Karpas-422 (cell line): ENCODE measurements around the gene GALNT6. TPM values are rescaled to one million over a fixed set of nuclear protein-coding genes. Genes with fewer than 3 reads are reported as not detected.

Experiments used
- DNase-seq: peaks from one replicate; pipeline ENCODE4 v3.0.0-alpha.2; 2015
- H2AFZ ChIP-seq: fragments of 200-600 bp; sonication (generic); 2 replicates; pipeline ENCODE4 v1.6.1; 2014; ENCODE audit warnings: antibody characterized with exemption, low read length, mixed read lengths
- H3K27ac ChIP-seq: fragments of 200-600 bp; sonication (generic); 2 replicates; pipeline ENCODE4 v1.5.1; 2014; ENCODE audit warnings: mild to moderate bottlenecking, low read length, moderate library complexity
- H3K27me3 ChIP-seq: fragments of 200-600 bp; sonication (generic); 2 replicates; pipeline ENCODE4 v1.6.1; 2014; ENCODE audit warnings: low read length, mixed read lengths
- H3K36me3 ChIP-seq: fragments of 200-600 bp; sonication (generic); 2 replicates; pipeline ENCODE4 v1.6.1; 2014; ENCODE audit warnings: low read length, mixed read lengths; ENCODE audit not compliant: insufficient read depth
- H3K4me1 ChIP-seq: fragments of 200-600 bp; sonication (generic); 2 replicates; pipeline ENCODE4 v1.6.1; 2014; ENCODE audit warnings: mild to moderate bottlenecking, low read length, mixed read lengths
- H3K4me2 ChIP-seq: fragments of 200-600 bp; sonication (generic); 2 replicates; pipeline ENCODE4 v1.6.1; 2014; ENCODE audit warnings: low read length, low read depth, mild to moderate bottlenecking; ENCODE audit not compliant: poor library complexity, severe bottlenecking
- H3K4me3 ChIP-seq: fragments of 200-600 bp; sonication (generic); 2 replicates; pipeline ENCODE4 v1.5.1; 2014; ENCODE audit warnings: mild to moderate bottlenecking, antibody characterized with exemption, low read length, mixed read lengths
- H3K79me2 ChIP-seq: fragments of 200-600 bp; sonication (generic); 2 replicates; pipeline ENCODE4 v1.6.1; 2014; ENCODE audit warnings: mild to moderate bottlenecking, low read length, mixed read lengths
- H3K9ac ChIP-seq: fragments of 200-600 bp; sonication (generic); 2 replicates; pipeline ENCODE4 v1.6.0; 2014; ENCODE audit warnings: low read length
- H3K9me2 ChIP-seq: fragments of 200-600 bp; sonication (generic), shearing (Covaris generic); replicated peaks from 2 replicates; pipeline ENCODE4 v1.6.0; 2014; ENCODE audit warnings: mild to moderate bottlenecking, low read length, moderate library complexity; ENCODE audit not compliant: insufficient read depth
- H3K9me3 ChIP-seq: fragments of 300-700, 200-600 bp; sonication (generic); 2 replicates; pipeline ENCODE4 v1.6.1; 2014; ENCODE audit warnings: low read length, mixed read lengths
- H4K20me1 ChIP-seq: fragments of 200-600 bp; sonication (generic); 2 replicates; pipeline ENCODE4 v1.6.1; 2014; ENCODE audit warnings: mild to moderate bottlenecking, antibody characterized with exemption, low read length, low read depth; ENCODE audit not compliant: insufficient read depth
- total RNA-seq: library from RNA; depleted of rRNA; stranded (reverse); fragments of >200 nt; shearing (Covaris generic); gene quantifications from 2 replicates; pipeline ENCODE4 v1.2.3, GENCODE V29; 2014; ENCODE audit warnings: low replicate concordance

The GALNT6 gene
- total RNA-seq, 1 experiment from 2014 or later: 9.1 TPM

DNA sequence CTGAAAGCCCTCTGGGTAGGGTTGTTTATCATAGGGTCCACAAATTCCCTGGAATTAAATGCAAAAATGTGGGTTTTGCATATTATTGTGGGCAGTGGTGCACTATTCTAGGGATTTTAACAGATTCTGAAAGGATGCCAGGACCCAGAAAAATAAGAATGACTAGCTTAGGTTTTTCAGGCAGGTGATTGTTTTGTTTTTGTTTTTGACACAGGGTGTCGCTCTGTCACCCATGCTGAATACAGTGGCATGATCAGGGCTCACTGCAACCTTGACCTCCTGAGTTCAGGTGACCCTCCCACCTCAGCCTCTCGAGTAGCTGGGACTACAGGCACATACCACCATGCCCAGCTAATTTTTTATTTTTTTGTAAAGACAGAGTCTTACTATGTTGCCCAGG is 19.2 kb downstream of the GALNT6 start:
- Histone ChIP-seq H3K9ac (no peak overlapping the region), H3K4me2 (no peak overlapping the region), H2AFZ (no peak overlapping the region), H3K79me2 (no peaks in the 10 kb centered on the region), H3K4me3 (no peak overlapping the region), H3K27me3 (no peaks in the 10 kb centered on the region), H3K36me3 (no peaks in the 10 kb centered on the region), H3K9me2 (no peaks in the 10 kb centered on the region), H3K4me1 (peaks cover 11% of the 10 kb centered on the region), H3K27ac (no peak overlapping the region), H3K9me3 (no peaks in the 10 kb centered on the region), H4K20me1 (no peaks in the 10 kb centered on the region)
- DNase-seq: no peak

DNA sequence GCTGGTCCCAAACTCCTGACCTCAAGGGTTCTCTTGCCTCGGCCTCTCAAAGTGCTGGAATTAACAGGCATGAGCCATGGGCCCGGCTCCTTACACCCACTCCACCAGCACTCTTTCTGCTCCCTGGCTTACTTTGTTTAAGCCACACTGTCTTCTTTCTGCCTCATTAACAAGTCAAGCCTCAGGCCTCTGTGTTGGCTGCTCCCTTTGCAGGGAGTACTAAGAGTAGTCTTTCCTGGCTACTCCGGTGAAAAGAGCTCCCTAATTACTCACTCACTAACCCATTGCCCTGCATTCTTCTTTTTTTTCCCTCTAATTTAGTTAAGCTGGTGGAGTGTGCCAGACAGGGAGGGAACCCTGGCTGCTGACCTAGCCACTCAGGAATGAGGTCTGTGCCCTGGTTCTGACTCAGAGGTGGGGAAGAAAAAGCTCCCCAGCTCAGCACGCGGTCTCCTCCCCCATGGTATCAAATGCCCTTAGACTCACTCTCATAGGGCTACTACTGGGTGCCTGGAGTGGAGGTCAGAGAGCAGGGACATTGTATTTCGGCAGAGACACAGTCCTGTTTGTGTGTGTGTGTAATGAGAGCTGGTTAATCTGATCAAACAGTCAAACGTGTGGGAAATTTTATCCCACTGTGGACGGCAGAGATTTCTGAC is 19.8 kb downstream of the GALNT6 start:
- H4K20me1 ChIP-seq: no peaks in the 10 kb centered on the region
- no peak overlapping the region for H3K27ac ChIP-seq
- no peak overlapping the region for H3K4me2 ChIP-seq
- no peaks in the 10 kb centered on the region for H3K36me3 ChIP-seq
- no peaks in the 10 kb centered on the region for H3K27me3 ChIP-seq
- peaks cover 11% of the 10 kb centered on the region for H3K4me1 ChIP-seq
- H3K9ac ChIP-seq: no peak overlapping the region
- no peaks in the 10 kb centered on the region for H3K9me3 ChIP-seq
- H2AFZ ChIP-seq: no peak overlapping the region
- no peaks in the 10 kb centered on the region for H3K9me2 ChIP-seq
- no peak for DNase-seq
- no peak overlapping the region for H3K4me3 ChIP-seq
- no peaks in the 10 kb centered on the region for H3K79me2 ChIP-seq

DNA sequence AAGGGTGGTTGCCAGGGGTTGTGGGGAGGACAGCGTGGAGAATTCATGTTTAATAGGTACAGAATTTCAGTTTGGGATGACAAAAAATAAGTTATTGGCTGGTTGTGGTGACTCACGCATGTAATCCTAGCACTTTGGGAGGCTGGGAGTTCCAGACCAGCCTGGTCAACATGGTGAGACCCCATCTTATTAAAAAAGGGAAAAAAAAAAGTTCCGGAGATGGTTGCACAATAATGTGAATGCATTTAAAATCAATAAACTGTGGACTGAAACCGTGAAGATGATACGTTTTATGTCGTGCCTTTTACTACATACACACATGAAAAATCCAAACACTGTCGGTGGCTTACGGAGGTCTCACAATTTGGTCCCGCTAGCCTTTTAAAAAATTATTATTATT is 20.5 kb downstream of the GALNT6 start:
- Histone ChIP-seq H3K4me3 (no peak overlapping the region), H3K9ac (no peak overlapping the region), H3K4me2 (no peak overlapping the region), H4K20me1 (no peaks in the 10 kb centered on the region), H3K9me3 (no peaks in the 10 kb centered on the region), H3K79me2 (no peaks in the 10 kb centered on the region), H3K4me1 (peaks cover 11% of the 10 kb centered on the region), H3K27ac (no peak overlapping the region), H3K36me3 (no peaks in the 10 kb centered on the region), H2AFZ (no peak overlapping the region), H3K27me3 (no peaks in the 10 kb centered on the region), H3K9me2 (no peaks in the 10 kb centered on the region)
- no peak for DNase-seq

DNA sequence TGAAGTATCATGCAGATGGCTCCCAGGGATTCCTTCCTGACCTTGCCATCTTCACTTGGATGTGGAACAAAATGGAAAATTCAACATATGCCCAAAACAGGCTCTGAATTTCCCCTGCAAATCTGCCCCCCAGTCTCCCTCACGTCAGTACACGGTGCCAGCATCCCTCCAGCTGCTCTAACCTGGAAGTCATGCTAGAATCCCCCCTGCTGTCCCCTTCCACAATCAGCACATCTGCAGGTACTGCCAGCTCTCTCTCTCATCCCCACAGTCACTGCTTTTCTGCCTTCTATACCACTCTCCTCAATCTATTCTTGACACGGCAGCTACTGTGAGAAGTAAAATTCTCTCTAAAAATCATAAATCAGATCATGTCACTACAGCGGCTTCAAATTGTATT is 21.6 kb downstream of the GALNT6 start:
- H3K79me2 ChIP-seq: no peaks in the 10 kb centered on the region
- no peaks in the 10 kb centered on the region for H3K9me2 ChIP-seq
- no peak overlapping the region for H3K9ac ChIP-seq
- no peaks in the 10 kb centered on the region for H3K36me3 ChIP-seq
- no peaks in the 10 kb centered on the region for H4K20me1 ChIP-seq
- no peaks in the 10 kb centered on the region for H3K27me3 ChIP-seq
- DNase-seq: no peak
- H2AFZ ChIP-seq: no peak overlapping the region
- H3K4me2 ChIP-seq: no peak overlapping the region
- H3K4me3 ChIP-seq: no peak overlapping the region
- H3K27ac ChIP-seq: no peak overlapping the region
- peaks cover 11% of the 10 kb centered on the region for H3K4me1 ChIP-seq
- H3K9me3 ChIP-seq: no peaks in the 10 kb centered on the region

DNA sequence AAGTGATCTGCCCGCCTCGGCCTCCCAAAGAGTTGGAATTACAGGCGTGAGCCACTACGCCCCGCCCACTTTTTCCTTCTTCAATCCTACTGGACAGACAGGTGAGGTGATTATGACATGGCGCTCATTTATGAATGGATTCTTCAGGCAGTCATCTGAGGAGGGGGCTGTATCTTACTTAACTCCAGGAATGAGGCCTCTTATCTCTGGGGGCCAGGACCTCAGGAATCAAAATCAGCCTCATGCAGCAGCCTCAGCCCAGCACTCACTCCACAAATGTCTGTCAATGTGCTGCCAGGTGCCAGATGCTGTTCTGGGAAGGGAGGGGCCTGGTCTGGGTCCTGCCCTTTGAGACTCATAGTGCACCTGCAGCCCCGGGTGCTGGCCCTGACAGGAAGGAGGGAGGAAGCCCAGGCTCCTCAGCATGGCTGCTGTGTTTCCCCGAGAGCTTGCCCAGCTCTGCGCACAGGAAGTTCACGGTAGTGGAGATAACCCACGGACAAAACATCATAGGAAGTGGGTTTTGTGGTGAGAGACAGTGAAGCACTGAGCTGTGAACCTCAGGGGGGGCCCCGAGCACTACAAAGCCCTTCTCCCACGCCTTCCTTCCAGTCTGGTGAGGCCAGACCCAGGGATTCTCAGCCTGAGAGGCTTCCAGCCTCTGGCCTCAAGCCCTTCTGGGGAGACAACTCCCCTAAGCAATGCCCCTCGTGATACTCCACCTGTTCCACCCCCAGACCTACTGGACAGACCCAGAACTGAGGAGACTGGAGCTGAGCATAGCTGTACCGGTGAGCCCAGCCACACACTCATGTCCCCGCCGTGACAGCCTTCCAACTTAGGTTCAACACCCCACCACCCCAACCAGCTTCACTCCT is 22.3 kb downstream of the GALNT6 start:
- Histone ChIP-seq H3K9me2 (no peaks in the 10 kb centered on the region), H2AFZ (no peak overlapping the region), H3K9ac (no peak overlapping the region), H3K27ac (no peak overlapping the region), H3K4me2 (peak overlapping the region; percentile 23), H3K36me3 (no peaks in the 10 kb centered on the region), H3K27me3 (no peaks in the 10 kb centered on the region), H3K4me1 (peaks cover 11% of the 10 kb centered on the region), H4K20me1 (no peaks in the 10 kb centered on the region), H3K4me3 (no peak overlapping the region), H3K79me2 (no peaks in the 10 kb centered on the region), H3K9me3 (no peaks in the 10 kb centered on the region)
- peak; percentile 47 for DNase-seq

DNA sequence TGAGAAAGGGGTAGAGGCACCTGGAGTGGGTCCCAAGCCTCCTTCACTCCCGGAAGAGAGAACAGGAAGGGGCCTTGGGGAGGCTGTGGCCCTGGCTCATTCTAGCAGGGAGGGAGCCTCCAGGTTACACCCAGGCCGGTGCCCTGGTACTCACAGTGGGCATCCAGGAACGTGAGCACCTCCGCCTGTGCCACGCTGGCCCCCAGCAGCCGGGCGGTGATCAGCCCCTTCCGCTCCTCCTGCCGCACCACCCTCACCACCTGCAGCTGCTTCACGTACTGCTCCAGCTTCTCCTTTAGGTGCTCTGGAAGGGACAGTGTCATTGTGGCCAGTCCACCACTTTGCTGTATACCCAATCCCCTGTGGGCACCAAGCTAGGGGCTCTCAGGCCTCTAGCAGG is 25.9 kb downstream of the GALNT6 start:
- no peak for DNase-seq
- Histone ChIP-seq H2AFZ (no peak overlapping the region), H3K4me1 (peaks cover 11% of the 10 kb centered on the region), H4K20me1 (no peaks in the 10 kb centered on the region), H3K27me3 (no peaks in the 10 kb centered on the region), H3K9me2 (no peaks in the 10 kb centered on the region), H3K36me3 (no peaks in the 10 kb centered on the region), H3K27ac (no peak overlapping the region), H3K9me3 (no peaks in the 10 kb centered on the region), H3K79me2 (no peaks in the 10 kb centered on the region), H3K9ac (no peak overlapping the region), H3K4me2 (no peak overlapping the region), H3K4me3 (no peak overlapping the region)

DNA sequence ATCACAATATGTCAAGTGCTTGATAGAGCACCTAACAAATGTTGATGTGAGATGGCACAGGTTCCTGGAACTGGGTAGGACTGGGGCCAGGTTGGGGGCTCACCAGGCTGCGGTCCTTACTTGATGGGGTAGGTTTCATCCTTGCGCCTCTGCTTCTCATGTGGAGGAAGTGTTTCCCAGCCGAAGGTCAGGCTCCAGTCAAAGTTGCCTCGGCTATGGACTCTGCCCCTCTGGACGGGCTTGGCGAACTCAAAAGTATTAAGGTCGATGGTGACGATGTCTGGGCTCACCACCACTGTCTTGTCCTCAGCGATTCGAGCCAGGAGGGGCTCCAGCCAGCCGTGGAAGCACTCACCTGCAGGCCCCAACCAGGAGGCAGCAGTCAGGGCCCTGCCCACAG is 27.2 kb downstream of the GALNT6 start:
- H3K4me1 ChIP-seq: peaks cover 5% of the 10 kb centered on the region
- H3K36me3 ChIP-seq: no peaks in the 10 kb centered on the region
- no peak overlapping the region for H3K4me2 ChIP-seq
- H3K9me3 ChIP-seq: no peaks in the 10 kb centered on the region
- no peak overlapping the region for H3K4me3 ChIP-seq
- no peak overlapping the region for H2AFZ ChIP-seq
- H3K27me3 ChIP-seq: no peaks in the 10 kb centered on the region
- no peaks in the 10 kb centered on the region for H4K20me1 ChIP-seq
- no peaks in the 10 kb centered on the region for H3K79me2 ChIP-seq
- no peak overlapping the region for H3K9ac ChIP-seq
- H3K27ac ChIP-seq: no peak overlapping the region
- no peaks in the 10 kb centered on the region for H3K9me2 ChIP-seq
- DNase-seq: no peak

DNA sequence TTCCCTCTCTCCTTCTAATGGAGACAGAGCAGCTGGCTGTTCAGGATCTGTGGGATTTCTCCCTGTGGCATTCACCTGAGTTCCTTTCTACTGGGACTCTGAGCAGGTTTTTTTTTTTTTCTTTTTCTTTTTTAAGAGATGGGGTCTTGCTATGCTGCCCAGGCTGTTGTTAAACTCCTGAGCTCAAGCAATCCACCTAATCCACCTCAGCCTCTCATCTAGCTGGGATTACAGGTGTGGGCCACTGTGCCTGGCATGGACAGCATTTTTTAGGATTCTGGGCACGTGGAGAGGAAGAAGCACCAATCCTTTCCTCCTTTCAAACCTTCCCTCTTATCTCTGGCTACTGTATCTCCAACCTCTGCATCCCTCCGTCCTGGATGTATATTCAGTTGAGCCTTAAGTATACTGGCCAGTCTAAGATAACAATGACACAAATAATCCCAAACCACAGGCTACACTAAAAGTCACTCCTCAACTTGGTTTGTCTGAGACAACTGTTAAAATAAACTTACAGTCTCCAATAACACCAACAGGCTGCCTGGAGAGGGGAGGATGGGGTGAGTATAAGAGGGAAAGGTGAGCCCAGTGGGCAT is 28.4 kb downstream of the GALNT6 start:
- Histone ChIP-seq H3K27ac (no peak overlapping the region), H3K9ac (no peak overlapping the region), H3K9me3 (no peaks in the 10 kb centered on the region), H3K79me2 (no peaks in the 10 kb centered on the region), H3K9me2 (no peaks in the 10 kb centered on the region), H3K36me3 (0 out of 2 replicates have a peak, but pooled peaks cover 2% of the 10 kb centered on the region), H3K4me2 (no peak overlapping the region), H4K20me1 (no peaks in the 10 kb centered on the region), H3K27me3 (no peaks in the 10 kb centered on the region), H2AFZ (no peak overlapping the region), H3K4me1 (no peaks in the 10 kb centered on the region), H3K4me3 (no peak overlapping the region)
- DNase-seq: no peak
